GM10847 (cell line): ENCODE results near the gene MAGEB2.

Source experiments
- POLR2A ChIP-seq: IDR thresholded peaks from 2 replicates; pipeline ENCODE4 v1.6.1; 2011; ENCODE audit not compliant: insufficient read length; ENCODE audit errors: extremely low read depth

The MAGEB2 gene, protein sequence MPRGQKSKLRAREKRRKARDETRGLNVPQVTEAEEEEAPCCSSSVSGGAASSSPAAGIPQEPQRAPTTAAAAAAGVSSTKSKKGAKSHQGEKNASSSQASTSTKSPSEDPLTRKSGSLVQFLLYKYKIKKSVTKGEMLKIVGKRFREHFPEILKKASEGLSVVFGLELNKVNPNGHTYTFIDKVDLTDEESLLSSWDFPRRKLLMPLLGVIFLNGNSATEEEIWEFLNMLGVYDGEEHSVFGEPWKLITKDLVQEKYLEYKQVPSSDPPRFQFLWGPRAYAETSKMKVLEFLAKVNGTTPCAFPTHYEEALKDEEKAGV

DNA sequence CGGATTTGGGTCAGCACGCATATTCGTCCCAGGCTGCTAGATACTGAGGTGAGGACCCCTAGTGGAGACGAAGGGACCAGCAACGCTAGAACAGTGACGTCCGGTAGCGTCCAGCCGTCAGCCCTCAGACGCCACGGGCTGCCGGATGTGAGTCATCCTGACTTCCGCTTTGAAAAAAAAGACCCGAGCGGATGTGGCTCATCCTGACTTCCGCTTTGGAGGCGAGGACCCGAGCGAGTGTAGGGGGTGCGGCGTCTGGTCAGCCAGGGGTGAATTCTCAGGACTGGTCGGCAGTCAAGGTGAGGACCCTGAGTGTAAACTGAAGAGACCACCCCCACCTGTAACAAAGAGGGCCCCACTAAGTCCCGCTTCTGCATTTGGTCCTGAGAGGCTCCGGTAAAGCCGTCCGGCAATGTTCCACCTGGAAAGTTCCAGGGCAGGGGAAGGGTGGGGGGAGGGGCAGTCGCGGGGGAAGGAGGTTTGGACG, at the start of gene MAGEB2:
MAGEB2 (plus strand) TSS at position 207 of the 487 bp plus-strand sequence. CDS start 3,018 bp downstream, outside the sequence.
- no peak for TF ChIP-seq POLR2A

DNA sequence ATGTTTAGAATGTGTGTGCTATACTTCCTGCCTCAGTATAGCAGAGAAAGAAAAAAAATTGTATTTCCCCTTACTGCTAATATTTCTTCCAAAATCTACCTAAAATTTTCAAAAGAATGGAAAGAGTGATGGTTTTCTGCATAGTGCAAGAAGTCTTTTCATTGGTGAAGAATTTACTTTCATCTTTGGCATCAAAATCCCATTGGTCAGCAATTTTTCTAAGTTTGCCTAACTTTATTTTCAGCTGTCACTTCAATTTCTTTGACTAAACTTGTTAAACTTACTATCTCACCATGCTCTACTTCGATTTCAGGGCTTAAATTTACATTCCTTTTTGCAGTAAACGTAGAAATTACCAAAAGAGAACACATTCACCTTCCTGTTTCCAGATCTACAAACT, 44.5 kb upstream of the MAGEB2 start:
- no peak for TF ChIP-seq POLR2A

- no peak for TF ChIP-seq POLR2A
Measured at GRCh38 chrX:30181353-30181752, 34.0 kb upstream of the MAGEB2 start.

GRCh38 chrX:30183554-30183953, 31.8 kb upstream of the MAGEB2 start:
- no peak for TF ChIP-seq POLR2A

- TF ChIP-seq POLR2A: no peak
Measured at GRCh38 chrX:30190426-30190825, 24.9 kb upstream of the MAGEB2 start.

DNA sequence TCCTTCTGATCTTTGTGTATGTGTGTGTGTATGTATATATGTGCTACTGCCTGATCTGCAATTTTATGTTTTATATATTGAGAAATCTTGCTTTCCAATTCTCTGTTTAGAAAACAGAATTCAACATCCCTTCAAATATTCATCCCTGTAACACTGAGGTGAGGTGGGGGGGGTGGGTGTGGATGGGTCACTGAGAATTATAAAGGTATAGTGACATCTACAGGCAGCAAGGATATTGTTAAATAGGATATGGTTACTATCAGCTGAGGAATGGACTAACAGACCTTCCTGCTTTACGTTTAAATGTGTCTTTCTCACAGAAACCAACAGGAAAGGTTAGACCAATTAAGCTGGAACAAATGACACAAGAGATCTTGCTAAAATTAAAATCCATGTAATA, 19.0 kb upstream of the MAGEB2 start:
- no peak for TF ChIP-seq POLR2A

DNA sequence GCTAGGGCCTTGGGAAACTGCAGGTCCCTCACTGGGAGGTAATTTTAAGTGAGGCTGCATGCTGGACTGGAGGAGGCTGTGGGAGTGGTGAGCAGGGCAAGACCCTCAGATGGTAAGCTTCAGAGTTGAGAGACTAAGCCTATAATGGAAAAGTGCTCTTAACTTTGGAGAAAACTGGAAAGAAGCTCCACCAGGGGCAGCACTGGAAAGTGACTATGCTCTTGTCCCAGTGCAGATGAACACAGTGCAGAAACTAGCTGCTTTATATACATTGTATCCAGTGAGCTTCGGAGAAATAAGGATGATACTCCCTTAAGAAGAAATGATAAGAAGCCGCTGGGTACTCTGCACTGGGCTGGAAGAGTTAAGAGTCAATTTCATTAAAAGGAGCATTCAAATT, 3.2 kb upstream of the MAGEB2 start:
- TF ChIP-seq POLR2A: no peak

DNA sequence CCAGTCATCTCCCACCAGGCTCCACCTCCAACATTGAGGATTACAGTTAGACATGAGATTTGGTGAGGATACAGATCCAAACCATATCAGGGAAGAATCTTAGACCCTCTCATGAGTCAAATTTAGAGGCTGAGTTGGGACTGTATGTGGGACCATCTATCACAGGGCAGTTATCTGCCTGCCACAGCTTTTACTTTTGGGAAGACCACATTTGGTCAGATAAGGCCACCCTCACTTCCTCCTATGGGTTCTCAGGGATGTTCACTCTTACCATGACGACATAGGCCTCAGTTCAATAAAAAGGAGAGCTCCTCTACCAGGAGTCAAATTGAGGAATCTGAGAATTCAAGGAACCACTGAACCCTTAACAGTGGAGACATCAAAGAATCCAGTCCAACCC, 2.1 kb downstream of the MAGEB2 start:
- TF ChIP-seq POLR2A: no peak

DNA sequence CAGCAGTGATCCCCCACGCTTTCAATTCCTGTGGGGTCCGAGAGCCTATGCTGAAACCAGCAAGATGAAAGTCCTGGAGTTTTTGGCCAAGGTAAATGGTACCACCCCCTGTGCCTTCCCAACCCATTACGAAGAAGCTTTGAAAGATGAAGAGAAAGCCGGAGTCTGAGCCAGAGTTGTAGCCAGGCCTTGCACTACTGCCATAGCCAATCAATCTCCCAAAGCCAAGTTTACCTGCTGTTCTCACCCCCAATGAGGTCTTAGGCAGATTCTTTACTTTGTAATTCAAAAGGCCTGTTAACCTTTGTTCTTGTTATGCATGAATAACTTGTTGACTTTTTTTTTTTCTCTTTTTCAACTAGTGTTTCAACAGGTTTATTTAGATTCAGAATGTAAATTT, 4.0 kb downstream of the MAGEB2 start:
- no peak for TF ChIP-seq POLR2A

DNA sequence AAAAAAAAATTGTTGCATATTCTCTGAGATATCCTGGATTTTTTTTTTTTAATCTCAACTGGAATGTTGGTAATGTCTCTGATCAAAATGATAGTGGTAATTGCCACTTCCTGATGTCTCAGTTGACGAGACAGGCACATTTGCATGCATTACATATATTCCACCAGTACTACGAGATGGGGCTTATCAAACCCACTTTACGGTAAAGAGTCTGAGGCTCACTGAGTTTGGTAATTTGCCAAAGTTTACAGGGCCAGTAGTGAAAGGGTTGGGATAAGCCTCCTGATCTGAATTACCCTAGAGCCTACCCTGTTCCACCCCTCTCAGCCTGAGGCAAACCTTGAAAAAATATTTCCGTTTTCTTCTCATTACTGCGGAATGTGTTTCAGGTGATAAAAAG, 5.3 kb downstream of the MAGEB2 start:
- no peak for TF ChIP-seq POLR2A

- TF ChIP-seq POLR2A: no peak
Measured at GRCh38 chrX:30224536-30224935, 9.2 kb downstream of the MAGEB2 start.

GRCh38 chrX:30228526-30228925, 13.2 kb downstream of the MAGEB2 start:
- no peak for TF ChIP-seq POLR2A

DNA sequence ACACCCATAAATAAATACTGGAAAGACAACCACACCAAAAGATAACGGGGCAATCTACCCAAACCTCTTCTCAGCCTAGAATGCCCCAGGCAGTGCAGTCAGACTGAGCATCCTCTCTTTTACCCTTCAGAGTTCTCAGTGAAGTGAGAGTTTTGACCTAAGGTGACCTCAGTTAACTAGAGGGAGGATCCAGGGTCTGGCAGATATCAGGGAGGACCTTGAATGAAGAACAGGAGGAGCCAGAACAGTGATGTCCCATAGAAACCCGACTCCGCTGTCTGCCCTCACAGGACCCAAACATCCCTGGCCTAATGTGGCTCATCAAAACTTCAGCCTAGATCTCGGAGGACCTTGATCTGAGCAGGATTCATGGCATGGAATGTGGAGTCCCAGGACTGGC, 15.0 kb downstream of the MAGEB2 start, which contains the start of gene MAGEB3:
MAGEB3 (plus strand) TSS at position 263 of the 400 bp plus-strand sequence. CDS start 5,268 bp downstream, outside the sequence.
- TF ChIP-seq POLR2A: no peak

DNA sequence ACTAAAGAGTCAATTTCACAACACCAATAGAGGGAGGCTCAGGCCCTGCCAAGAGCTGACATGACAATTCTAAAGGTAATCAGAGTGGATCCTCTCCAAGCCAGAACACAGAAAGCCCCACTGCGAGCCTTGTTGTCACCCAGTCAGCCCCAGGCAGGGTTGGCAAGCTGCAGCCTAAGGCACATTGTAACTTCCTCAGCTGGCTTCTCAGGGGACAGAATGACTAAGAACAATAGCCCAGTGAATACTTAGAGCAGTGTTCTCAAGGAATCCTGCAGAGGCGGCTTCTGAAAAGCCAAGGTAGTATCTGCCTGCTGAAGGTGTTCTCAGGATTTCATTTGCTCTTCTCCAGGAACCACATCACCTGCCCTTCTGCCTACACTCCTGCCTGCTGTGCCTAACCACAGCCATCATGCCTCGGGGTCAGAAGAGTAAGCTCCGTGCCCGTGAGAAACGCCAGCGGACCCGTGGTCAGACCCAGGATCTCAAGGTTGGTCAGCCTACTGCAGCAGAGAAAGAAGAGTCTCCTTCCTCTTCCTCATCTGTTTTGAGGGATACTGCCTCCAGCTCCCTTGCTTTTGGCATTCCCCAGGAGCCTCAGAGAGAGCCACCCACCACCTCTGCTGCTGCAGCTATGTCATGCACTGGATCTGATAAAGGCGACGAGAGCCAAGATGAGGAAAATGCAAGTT, 26.5 kb downstream of the MAGEB2 start, which contains the start of gene MAGEB4:
MAGEB4 (plus strand) TSS at position 277 of the 692 bp plus-strand sequence; CDS start at position 413, 136 bp downstream.
- TF ChIP-seq POLR2A: no peak

GRCh38 chrX:30246769-30247489, 31.6 kb downstream of the MAGEB2 start, which contains the start of gene MAGEB1:
Gene MAGEB1, plus strand, starts transcription at chrX:30247146. Its CDS starts 3,348 bp downstream, at chrX:30250494.
- TF ChIP-seq POLR2A: no peak
